ENCODE measurements around the gene XYLB.

Gene XYLB

DNA sequence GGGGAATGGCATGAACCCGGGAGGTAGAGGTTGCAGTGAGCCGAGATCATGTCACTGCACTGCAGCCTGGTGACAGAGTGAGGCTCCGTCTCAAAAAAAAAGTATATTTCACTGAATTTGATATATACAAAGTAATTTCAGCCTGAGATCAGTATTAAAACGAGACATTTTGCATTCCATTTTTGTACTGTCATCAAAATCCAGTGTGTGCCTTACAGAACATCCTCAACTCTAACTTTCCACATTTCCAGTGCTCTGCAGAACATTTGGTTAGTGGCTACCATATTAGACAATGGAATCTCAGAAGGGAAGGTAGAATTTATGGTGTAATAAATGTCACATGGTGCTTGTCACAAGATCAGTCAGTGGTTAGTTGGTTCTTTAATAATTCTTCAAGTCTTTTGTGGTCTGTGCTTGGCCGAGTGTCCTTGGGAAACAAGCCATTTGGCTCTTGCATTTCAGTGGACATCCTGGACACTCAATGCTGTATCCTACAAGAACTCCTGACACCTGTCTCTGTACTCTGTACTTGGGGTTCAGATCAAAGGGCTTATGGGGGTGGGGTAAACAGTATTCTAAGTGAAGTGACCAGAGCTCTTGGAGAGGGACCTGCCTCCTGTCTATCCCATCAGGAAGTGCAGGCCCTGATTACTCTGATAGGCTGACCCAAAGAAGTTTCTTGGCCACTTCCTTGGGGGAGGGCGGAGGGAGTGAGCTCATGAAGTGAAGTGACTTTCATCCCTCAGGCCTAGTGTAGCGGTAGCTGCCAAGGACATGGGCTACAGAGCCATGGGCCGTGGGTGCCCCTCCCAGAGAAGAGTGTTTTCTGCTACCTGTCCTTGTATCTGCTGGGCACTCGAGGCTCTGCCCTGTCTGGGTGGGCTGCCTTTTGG lies 110.8 kb downstream of the XYLB start:
- DNase-seq: no peak

GRCh38 chr3:38458796-38459498 lies 112.4 kb downstream of the XYLB start:
- peak; percentile 42 for DNase-seq

DNA sequence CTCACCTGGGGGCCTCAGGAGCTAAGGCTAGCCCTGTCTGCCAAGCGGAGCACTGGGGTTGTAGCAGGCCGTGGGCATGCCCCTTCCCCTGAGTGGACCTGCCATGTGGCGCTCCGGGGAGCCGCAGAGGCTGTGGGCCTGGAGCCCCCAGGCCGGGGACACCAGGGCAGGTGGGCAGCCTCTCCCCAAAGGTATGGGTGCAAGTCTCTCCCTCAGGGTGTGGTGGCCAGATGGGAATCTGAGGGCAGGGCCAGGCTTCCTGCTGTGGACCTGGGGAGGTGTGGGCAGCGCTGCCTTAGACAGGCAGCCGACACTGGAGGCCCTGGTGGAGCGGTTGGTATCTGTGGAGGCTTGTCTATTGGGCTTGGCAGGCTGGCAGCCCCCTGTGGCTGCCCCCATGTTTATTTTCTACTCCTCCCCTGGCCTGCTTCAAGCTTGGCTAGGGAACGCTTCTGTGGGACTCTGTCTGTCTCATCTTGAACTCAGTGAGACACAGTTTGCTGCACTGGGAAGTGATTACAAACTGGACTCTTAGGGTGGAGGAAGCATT lies 113.0 kb downstream of the XYLB start:
- no peak for DNase-seq

- no peak for DNase-seq
Observed at GRCh38 chr3:38460377-38461270, 114.0 kb downstream of the XYLB start.
